Measurements from ENCODE around the gene KTI12. TPM values are rescaled to one million over a fixed set of nuclear protein-coding genes. Genes with fewer than 3 reads are reported as not detected.
"Not testable (repeated sequence)": the region's sequence is repeated elsewhere in the genome, so short reads cannot be mapped to it uniquely, and the experiment has no call there.

KTI12 gene
- polyA plus RNA-seq, 2 of the 4 experiments (the other 2 are of a cell fraction) = 11.8 to 12.0 TPM

DNA sequence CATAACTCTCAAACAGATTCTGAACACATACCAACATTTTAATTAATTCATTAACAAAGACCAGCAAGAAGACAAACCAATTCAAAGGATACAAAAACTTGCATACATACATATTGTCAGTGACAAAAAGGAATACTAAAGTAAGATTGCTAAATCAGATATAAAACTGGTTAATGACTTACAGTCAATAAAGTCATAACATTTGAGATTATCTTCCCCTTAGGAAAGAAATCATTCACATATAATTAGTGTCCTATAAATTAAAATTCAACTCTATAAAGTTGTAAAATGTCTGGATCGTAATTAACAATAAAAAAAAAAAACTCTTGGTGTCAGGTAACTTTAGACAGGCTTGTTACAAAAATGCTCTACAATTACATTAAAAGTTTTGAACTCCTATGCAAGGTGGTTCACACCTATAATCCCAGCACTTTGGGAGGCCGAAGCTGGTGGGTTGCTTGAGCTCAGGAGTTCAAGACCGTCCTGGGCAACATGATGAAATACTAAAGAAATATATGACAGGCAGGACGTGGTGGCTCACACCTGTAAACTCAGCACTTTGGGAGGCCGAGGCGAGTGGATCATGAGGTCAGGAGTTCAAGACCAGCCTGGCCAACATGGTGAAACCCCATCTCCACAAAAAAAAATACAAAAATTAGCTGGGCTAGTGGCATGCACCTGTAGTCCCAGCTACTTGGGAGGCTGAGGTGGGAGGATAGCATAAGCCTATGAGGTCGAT, 25.4 kb downstream of the KTI12 start:
- Histone ChIP-seq H3K9me3 (no peaks in the 10 kb centered on the region), H3K27ac (peak overlapping the region; percentile 79 to 95), H3K4me1 (peaks cover 30% of the 10 kb centered on the region), H3K4me3 (no peak overlapping the region), H3K4me2 (peak overlapping the region; percentile 78)
- DNase-seq (ENCODE audit: low read depth in 1 of 2, low spot score in 1 of 2) = no peak
- TF ChIP-seq EP300 (IDR thresholded peaks at IDR 0.05) = no peak
- no peak for TF ChIP-seq RNF2 (IDR thresholded peaks at IDR 0.05; ENCODE audit: borderline replicate concordance, low read depth)
- no peak for TF ChIP-seq ZFP36 (IDR thresholded peaks at IDR 0.05; ENCODE audit: borderline replicate concordance, partially characterized antibody)
- TF ChIP-seq, protein P1, sequence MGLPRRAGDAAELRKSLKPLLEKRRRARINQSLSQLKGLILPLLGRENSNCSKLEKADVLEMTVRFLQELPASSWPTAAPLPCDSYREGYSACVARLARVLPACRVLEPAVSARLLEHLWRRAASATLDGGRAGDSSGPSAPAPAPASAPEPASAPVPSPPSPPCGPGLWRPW (IDR thresholded peaks at IDR 0.05) = no peak
- TF ChIP-seq ESRRA (IDR thresholded peaks at IDR 0.05; ENCODE audit: borderline replicate concordance, low read length) = no peak
- TF ChIP-seq SMC3 (IDR thresholded peaks at IDR 0.05) = no peak
- no peak for TF ChIP-seq KDM1A (IDR thresholded peaks at IDR 0.05; ENCODE audit: low read depth)
- no peak for TF ChIP-seq RAD21 (conservative IDR thresholded peaks at IDR 0.05 in 1 of 2, IDR thresholded peaks at IDR 0.05 in 1 of 2)
- WGBS (ENCODE audit: missing lambda C conversion rate) = 89% methylated on average over 7 of the region's 7 CpGs
- ChIA-PET CTCF (interaction anchor here (0.7 kb wide), 1 partner anchor 18 kb away, joined by 4 read pairs; no protein-coding TSS in a partner anchor), POLR2A (no interaction called here)
- FAIRE-seq = no peak
- no peak for ATAC-seq

DNA sequence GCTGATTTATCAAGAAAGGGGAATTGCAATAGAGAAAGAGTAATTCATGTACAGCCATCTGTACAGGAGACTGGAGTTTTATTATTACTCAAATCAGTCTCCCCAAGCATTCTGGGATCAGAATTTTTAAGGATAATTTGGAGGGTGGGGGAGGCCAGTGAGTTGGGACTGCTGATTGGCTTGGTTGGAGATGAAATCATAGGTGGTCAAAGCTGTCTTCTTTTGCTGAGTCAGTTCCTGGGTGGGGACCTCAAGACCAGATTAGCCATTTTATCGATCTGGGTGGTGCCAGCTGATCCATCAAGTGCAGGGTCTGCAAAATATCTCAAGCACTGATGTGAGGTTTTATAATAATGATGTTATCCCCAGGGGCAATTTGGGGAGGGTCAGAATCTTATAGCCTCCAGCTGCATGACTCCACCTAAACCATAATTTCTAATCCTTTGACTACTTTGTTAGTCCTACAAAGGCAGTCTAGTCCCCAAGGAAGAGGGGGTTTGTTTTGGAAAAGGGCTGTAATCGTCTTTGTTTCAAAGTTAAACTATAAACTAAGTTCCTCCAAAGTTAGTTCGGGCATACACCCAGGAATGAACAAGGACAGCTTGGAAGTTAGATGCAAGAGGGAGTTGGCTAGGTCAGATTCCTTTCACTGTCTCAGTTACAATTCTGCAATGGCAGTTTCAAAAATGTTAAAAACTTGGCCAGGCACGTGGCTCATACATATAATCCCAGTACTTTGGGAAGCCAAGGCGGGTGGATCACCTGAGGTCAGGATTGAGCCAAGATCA, 26.2 kb downstream of the KTI12 start:
- Histone ChIP-seq H3K4me1 (peaks cover 30% of the 10 kb centered on the region), H3K4me3 (no peak overlapping the region), H3K9me3 (no peaks in the 10 kb centered on the region), H3K27ac (peak overlapping the region; percentile 79 to 95), H3K4me2 (peak overlapping the region; percentile 78)
- ATAC-seq (peak; percentile 47 to 68; a peak in 4 of 6 replicates), FAIRE-seq (no peak), DNase-seq (ENCODE audit: low read depth in 1 of 2, low spot score in 1 of 2) (peak in 1 of 2 experiments; percentile 63)
- ChIA-PET POLR2A (no interaction called here), CTCF (no interaction called here)
- 22% methylated on average over 5 of the region's 5 CpGs for WGBS (ENCODE audit: missing lambda C conversion rate)
- TF ChIP-seq GATA3 (IDR thresholded peaks at IDR 0.05; ENCODE audit: borderline replicate concordance) (no peak), FOXS1 (CRISPR knock-in tag; IDR thresholded peaks at IDR 0.05) (no peak), MAFK (IDR thresholded peaks at IDR 0.05; ENCODE audit: partially characterized antibody) (peak; percentile 86), MYC (IDR thresholded peaks at IDR 0.05; ENCODE audit: borderline replicate concordance, low read length) (no peak), HMGXB4 (CRISPR knock-in tag; IDR thresholded peaks at IDR 0.05; ENCODE audit: borderline replicate concordance) (no peak)
- TF ChIP-seq, protein P2, sequence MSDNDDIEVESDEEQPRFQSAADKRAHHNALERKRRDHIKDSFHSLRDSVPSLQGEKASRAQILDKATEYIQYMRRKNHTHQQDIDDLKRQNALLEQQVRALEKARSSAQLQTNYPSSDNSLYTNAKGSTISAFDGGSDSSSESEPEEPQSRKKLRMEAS (IDR thresholded peaks at IDR 0.05) = peak; percentile 29; the same call in 1 of the 2 replicates

- H3K4me1 ChIP-seq = peaks cover 30% of the 10 kb centered on the region
- POLR2A ChIA-PET, H3K9me3 ChIP-seq, H3K4me3 ChIP-seq, FAIRE-seq: not testable (repeated sequence)
- H3K4me2 ChIP-seq = peak overlapping the region; percentile 78
- DNase-seq (ENCODE audit: low read depth in 1 of 2, low spot score in 1 of 2) (peak in 1 of 2 experiments; percentile 59), ATAC-seq (peak in 1 of 2 experiments; percentile 57; a peak in 3 of 6 replicates)
- 4% methylated on average over 3 of the region's 5 CpGs for WGBS (ENCODE audit: missing lambda C conversion rate)
- CTCF ChIA-PET = interaction anchor here (1.4 to 3.1 kb wide), 2 partner anchors 10 to 109 kb away, joined by 3 to 21 read pairs; no protein-coding TSS in a partner anchor
- peak overlapping the region; percentile 85 to 95 for H3K27ac ChIP-seq
- TF ChIP-seq HOXB13 (CRISPR knock-in tag; IDR thresholded peaks at IDR 0.05; ENCODE audit: low read depth) (peak; percentile 100), NPAS2 (CRISPR knock-in tag; IDR thresholded peaks at IDR 0.05; ENCODE audit: borderline replicate concordance) (peak; percentile 74), TP53 (CRISPR knock-in tag; IDR thresholded peaks at IDR 0.05) (peak; percentile 78; the same call in 1 of the 2 replicates), ZSCAN20 (CRISPR knock-in tag; IDR thresholded peaks at IDR 0.05) (peak; percentile 97), FOSB (CRISPR knock-in tag; IDR thresholded peaks at IDR 0.05) (peak; percentile 90), ATOH8 (CRISPR knock-in tag; IDR thresholded peaks at IDR 0.05; ENCODE audit: low read depth) (peak; percentile 97), RARB (CRISPR knock-in tag; IDR thresholded peaks at IDR 0.05) (0 out of 2 replicates have a peak, but pooled peaks have one; percentile 66), EHF (CRISPR knock-in tag; IDR thresholded peaks at IDR 0.05) (peak; percentile 99), ZNF302 (CRISPR knock-in tag; IDR thresholded peaks at IDR 0.05) (peak; percentile 94), HEYL (CRISPR knock-in tag; IDR thresholded peaks at IDR 0.05) (peak; percentile 96), HMGXB4 (CRISPR knock-in tag; IDR thresholded peaks at IDR 0.05; ENCODE audit: borderline replicate concordance) (peak; percentile 76; the same call in 1 of the 2 replicates), FOXS1 (CRISPR knock-in tag; IDR thresholded peaks at IDR 0.05) (peak; percentile 98), HOXB5 (CRISPR knock-in tag; IDR thresholded peaks at IDR 0.05) (peak; percentile 98)
- TF ChIP-seq, protein P2 (IDR thresholded peaks at IDR 0.05) = peak; percentile 54
Observed at GRCh38 chr1:52006081-52006553, 27.5 kb downstream of the KTI12 start.

Data from A549 (cell line).